B cell (primary cell): ENCODE data around the gene ADARB2.

Experiments
- EZH2 ChIP-seq: IDR thresholded peaks from 2 replicates; pipeline ENCODE4 v1.6.1; 2012; ENCODE audit warnings: borderline replicate concordance, low read depth, mild to moderate bottlenecking, moderate library complexity, low read length; ENCODE audit not compliant: insufficient read depth, poor library complexity, severe bottlenecking
- TF ChIP-seq, protein P1 (sequence below): fragments of 200-600 bp; IDR thresholded peaks from one replicate; pipeline ENCODE4 v1.8.0; 2022; ENCODE audit warnings: antibody characterized with exemption, mild to moderate bottlenecking

DNA sequence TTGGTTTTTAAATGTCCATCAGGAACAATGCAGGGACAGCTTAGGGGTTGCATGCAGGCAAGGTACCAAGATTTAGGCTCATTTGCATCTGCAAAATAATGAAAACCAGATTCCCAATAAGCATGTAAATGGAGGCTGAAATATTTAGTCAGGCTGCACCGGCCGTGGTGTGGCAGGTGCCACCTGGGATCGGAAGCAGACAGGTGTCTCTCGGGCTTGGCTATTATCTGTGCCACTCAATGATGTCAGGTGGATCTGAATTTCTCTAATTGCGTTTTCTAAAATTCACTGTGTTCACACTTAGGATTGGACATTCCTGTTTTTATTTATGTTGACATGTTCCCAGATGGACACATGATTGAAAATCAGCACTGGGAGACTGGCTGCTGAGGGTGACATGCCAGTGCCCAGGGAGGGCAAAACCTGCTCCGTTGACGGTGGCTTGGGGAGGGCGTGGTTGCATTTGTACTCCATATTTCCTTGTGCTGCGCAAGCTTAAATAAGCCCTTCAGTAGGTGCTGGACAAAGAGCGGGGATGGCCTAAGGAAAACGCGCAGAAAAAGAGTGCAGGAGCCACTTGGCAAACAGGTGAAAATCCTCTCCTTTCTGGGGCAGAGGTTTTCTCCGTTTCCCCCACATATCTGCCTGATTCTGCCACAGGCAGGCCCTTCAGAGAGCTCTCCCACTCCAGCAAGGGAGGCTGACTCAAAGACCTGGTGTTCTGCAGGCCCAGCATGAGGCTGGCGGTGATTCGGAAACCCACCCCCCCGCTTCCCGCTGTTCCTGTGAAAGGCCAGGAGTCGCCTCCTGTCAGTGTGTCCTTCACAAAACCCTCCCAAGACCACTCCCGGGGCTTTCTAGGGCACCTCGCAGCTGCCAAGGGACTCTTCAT is 538.6 kb downstream of the ADARB2 start:
- TF ChIP-seq, protein P1, sequence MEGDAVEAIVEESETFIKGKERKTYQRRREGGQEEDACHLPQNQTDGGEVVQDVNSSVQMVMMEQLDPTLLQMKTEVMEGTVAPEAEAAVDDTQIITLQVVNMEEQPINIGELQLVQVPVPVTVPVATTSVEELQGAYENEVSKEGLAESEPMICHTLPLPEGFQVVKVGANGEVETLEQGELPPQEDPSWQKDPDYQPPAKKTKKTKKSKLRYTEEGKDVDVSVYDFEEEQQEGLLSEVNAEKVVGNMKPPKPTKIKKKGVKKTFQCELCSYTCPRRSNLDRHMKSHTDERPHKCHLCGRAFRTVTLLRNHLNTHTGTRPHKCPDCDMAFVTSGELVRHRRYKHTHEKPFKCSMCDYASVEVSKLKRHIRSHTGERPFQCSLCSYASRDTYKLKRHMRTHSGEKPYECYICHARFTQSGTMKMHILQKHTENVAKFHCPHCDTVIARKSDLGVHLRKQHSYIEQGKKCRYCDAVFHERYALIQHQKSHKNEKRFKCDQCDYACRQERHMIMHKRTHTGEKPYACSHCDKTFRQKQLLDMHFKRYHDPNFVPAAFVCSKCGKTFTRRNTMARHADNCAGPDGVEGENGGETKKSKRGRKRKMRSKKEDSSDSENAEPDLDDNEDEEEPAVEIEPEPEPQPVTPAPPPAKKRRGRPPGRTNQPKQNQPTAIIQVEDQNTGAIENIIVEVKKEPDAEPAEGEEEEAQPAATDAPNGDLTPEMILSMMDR: no peak
- no peak for TF ChIP-seq EZH2
